BJ (cell line): ENCODE data around the gene FAM13C. TPM values are rescaled to one million over a fixed set of nuclear protein-coding genes. Genes with fewer than 3 reads are reported as not detected.

Source experiments
- CTCF ChIA-PET: fragments of 350-600 bp; formaldehyde crosslinking; extraction: SDS; loops from one replicate; lab custom pipeline; 2021; ENCODE audit warnings: antibody characterized with exemption, inconsistent platforms; lab: Yijun Ruan, JAX
- POLR2A ChIA-PET: fragments of 300-600 bp; sonication (Branson Sonifier 250); formaldehyde crosslinking; extraction: SDS; loops from one replicate; lab custom pipeline; 2021; ENCODE audit warnings: antibody characterized with exemption; lab: Charles Lee
- DNase-seq: peaks from one replicate; pipeline ENCODE4 v3.0.0-alpha.2; 2011; ENCODE audit warnings: low read depth
- H3K27me3 ChIP-seq: 2 replicates; pipeline ENCODE4 v1.6.0; 2011; ENCODE audit warnings: low read length; ENCODE audit not compliant: control insufficient read depth, insufficient read depth
- H3K36me3 ChIP-seq: 2 replicates; pipeline ENCODE4 v1.5.1; 2011; ENCODE audit warnings: low read length; ENCODE audit not compliant: control insufficient read depth, insufficient read depth
- H3K4me3 ChIP-seq: 2 replicates; pipeline ENCODE4 v1.5.1; 2011; ENCODE audit warnings: low read depth, mild to moderate bottlenecking, control low read depth, low read length
- polyA plus RNA-seq: library from polyadenylated mRNA; depleted of rRNA; stranded (reverse); fragments of >200 nt; gene quantifications from 2 replicates; pipeline ENCODE4 v1.2.3, GENCODE V29; 2011
- TF ChIP-seq, protein P1 (sequence below): IDR thresholded peaks from 2 replicates; pipeline ENCODE4 v1.5.1; 2011; ENCODE audit warnings: low read depth, mild to moderate bottlenecking, control low read depth, inconsistent platforms, low read length, moderate library complexity; ENCODE audit not compliant: insufficient read depth

FAM13C gene
- polyA plus RNA-seq, 1 experiment, result not detected

DNA sequence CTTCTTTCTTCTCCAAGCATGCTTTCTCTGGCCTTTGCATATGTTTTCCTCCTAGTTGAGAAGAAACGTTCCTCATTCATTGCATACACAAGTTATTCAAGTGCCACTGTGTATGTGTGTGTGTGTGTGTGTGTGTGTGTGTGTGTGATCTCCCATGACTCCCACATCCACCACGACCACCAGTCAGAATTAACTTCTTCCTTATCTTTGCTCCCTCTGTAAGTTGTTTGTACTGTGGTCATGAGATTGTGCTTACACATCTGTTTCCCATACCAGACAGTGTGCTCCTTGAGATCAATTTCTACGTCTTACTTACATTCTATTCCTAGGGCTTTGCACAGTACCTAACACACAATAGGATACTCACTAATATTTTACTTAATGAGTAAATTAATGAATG is 22.4 kb upstream of the FAM13C start:
- Histone ChIP-seq H3K4me3 (no peak overlapping the region), H3K27me3 (no peaks in the 10 kb centered on the region), H3K36me3 (no peaks in the 10 kb centered on the region)
- TF ChIP-seq, protein P1, sequence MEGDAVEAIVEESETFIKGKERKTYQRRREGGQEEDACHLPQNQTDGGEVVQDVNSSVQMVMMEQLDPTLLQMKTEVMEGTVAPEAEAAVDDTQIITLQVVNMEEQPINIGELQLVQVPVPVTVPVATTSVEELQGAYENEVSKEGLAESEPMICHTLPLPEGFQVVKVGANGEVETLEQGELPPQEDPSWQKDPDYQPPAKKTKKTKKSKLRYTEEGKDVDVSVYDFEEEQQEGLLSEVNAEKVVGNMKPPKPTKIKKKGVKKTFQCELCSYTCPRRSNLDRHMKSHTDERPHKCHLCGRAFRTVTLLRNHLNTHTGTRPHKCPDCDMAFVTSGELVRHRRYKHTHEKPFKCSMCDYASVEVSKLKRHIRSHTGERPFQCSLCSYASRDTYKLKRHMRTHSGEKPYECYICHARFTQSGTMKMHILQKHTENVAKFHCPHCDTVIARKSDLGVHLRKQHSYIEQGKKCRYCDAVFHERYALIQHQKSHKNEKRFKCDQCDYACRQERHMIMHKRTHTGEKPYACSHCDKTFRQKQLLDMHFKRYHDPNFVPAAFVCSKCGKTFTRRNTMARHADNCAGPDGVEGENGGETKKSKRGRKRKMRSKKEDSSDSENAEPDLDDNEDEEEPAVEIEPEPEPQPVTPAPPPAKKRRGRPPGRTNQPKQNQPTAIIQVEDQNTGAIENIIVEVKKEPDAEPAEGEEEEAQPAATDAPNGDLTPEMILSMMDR, result no peak
- CTCF ChIA-PET, result no interaction called here
- no peak for DNase-seq
- POLR2A ChIA-PET, result no interaction called here

DNA sequence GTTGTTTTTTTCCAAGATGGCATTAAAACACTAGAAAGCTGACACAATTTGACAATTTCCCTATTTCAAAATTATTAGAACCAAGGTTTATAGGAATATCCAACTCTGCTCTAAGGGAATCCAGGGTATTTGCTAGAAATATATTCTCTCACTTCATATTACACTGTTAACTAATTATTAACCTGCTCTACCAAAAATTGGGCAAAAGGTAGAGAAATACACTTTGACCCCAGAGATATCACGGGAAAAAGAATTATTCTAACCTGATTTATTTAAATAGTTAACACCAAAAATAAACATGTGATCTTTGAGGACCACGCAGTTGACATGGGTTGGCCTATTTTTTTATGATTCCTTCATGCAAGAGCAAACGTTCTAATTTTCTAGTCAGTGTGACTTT is 21.6 kb upstream of the FAM13C start:
- H3K36me3 ChIP-seq, result no peaks in the 10 kb centered on the region
- ChIA-PET CTCF (no interaction called here), POLR2A (interaction anchor here (0.6 kb wide), 1 partner anchor 823 kb away, joined by 4 read pairs; no protein-coding TSS in a partner anchor)
- no peak for DNase-seq
- no peaks in the 10 kb centered on the region for H3K27me3 ChIP-seq
- TF ChIP-seq, protein P1, result no peak
- H3K4me3 ChIP-seq, result no peak overlapping the region

DNA sequence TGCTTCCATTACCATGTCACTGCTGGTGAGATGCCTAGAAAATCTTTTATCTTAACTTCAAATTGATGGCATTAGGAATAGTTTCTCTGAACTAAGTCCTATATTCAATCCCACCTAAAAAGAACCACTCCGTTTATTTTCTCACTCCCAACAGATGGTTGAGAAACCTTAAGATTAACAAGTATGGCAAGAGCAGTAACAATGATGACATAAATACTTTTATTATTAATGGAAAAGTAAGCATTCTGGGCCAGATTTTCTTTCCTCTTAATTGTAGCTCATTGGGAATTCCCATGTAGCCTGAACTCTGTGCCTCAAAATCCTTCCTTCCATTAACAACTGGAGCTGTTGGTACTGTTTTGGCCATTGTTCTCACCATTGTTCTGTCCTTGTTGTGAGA is 21.1 kb upstream of the FAM13C start:
- Histone ChIP-seq H3K27me3 (peaks cover 2% of the 10 kb centered on the region; the same call in 1 of the 2 replicates), H3K4me3 (no peak overlapping the region), H3K36me3 (no peaks in the 10 kb centered on the region)
- ChIA-PET POLR2A (interaction anchor here (0.6 kb wide), 1 partner anchor 822 kb away, joined by 4 read pairs; no protein-coding TSS in a partner anchor), CTCF (no interaction called here)
- no peak for DNase-seq
- TF ChIP-seq, protein P1, result no peak

DNA sequence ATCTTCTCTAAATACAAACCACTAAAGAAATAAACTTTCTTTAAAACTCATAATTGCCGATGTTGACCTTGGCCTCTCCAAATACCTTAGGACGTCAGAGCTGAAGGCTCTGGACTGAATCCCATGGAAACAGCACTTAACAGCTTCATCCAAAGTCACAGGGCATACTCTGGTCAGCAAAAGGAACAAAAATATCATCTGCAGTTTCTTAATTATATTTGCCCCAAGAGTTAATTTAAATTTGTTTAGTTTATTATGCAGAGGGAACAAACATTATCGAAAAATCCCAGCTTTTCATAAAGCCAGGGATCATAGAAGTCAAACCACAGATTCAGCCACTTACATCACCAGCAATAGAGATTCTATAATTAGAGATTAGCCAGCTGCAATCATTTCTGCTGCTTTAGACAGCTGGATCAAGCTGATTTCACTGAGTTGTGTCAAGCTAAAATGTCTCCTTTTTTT is 20.5 kb upstream of the FAM13C start:
- CTCF ChIA-PET, result interaction anchor here (1.0 kb wide), 1 partner anchor 87 kb away, joined by 3 read pairs; no protein-coding TSS in a partner anchor

DNA sequence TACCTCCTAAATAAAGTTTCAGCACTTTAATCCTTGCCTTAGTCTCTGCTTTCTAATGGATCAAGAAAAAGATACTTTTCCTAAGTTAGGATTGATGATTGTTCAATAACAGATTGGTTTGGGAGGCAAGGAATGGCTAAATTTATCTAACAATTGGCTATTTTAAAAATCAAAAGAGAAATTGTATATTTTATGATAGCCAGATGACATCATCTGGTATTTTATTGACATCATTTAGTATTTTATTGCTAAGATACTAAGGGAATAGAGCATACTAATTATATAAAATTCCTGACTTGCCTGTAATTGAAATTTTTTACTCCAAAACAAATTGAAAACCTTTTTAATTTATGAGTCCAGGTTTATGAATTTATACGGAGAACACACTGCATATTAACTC is 19.3 kb upstream of the FAM13C start:
- TF ChIP-seq, protein P1, result no peak
- no peak for DNase-seq
- H3K27me3 ChIP-seq, result peaks cover 2% of the 10 kb centered on the region; the same call in 1 of the 2 replicates
- POLR2A ChIA-PET, result no interaction called here
- H3K4me3 ChIP-seq, result no peak overlapping the region
- no peaks in the 10 kb centered on the region for H3K36me3 ChIP-seq
- CTCF ChIA-PET, result interaction anchor here (1.0 kb wide), 1 partner anchor 86 kb away, joined by 3 read pairs; no protein-coding TSS in a partner anchor

More for the DNA sequence above, 20.5 kb upstream of the FAM13C start:
- TF ChIP-seq, protein P1, result no peak
- H3K4me3 ChIP-seq, result no peak overlapping the region
- POLR2A ChIA-PET, result no interaction called here
- peaks cover 2% of the 10 kb centered on the region; the same call in 1 of the 2 replicates for H3K27me3 ChIP-seq
- DNase-seq, result no peak
- no peaks in the 10 kb centered on the region for H3K36me3 ChIP-seq
